Stimulated activated naive CD8-positive, alpha-beta T cell treated with anti-CD3 and anti-CD28 coated beads, Interleukin-15, Interleukin-2, amounts not matched to agents 100 ng/mL and 50 ng/mL, for 24 hours (primary cell): ENCODE data around the gene ARHGAP33.

ENCODE experiments used
- H3K27ac Mint-ChIP-seq: one replicate; pipeline ENCODE4 v1.8.0; 2021; ENCODE audit warnings: mild to moderate bottlenecking, mixed read lengths
- H3K27me3 Mint-ChIP-seq: one replicate; pipeline ENCODE4 v1.8.0; 2021; ENCODE audit warnings: mixed read lengths
- H3K36me3 Mint-ChIP-seq: one replicate; pipeline ENCODE4 v1.8.0; 2021; ENCODE audit warnings: low read depth, mixed read lengths
- H3K4me1 Mint-ChIP-seq: one replicate; pipeline ENCODE4 v1.8.0; 2021; ENCODE audit warnings: low read depth, mixed read lengths
- H3K4me3 Mint-ChIP-seq: one replicate; pipeline ENCODE4 v1.8.0; 2021; ENCODE audit warnings: mild to moderate bottlenecking, mixed read lengths
- H3K9me3 Mint-ChIP-seq: one replicate; pipeline ENCODE4 v1.8.0; 2021; ENCODE audit warnings: mixed read lengths

ARHGAP33 gene

GRCh38 chr19:35734889-35735288, 40.5 kb upstream of the ARHGAP33 start:
- Mint-ChIP-seq H3K4me3 (no peak overlapping the region), H3K4me1 (peaks cover 14% of the 10 kb centered on the region), H3K9me3 (no peaks in the 10 kb centered on the region), H3K27me3 (no peaks in the 10 kb centered on the region), H3K27ac (no peak overlapping the region), H3K36me3 (peaks cover 54% of the 10 kb centered on the region)

- Mint-ChIP-seq H3K27ac (no peak overlapping the region), H3K27me3 (no peaks in the 10 kb centered on the region), H3K36me3 (peaks cover 44% of the 10 kb centered on the region), H3K4me1 (peaks cover 18% of the 10 kb centered on the region), H3K9me3 (no peaks in the 10 kb centered on the region), H3K4me3 (no peak overlapping the region)
These were observed 38.2 kb upstream of the ARHGAP33 start for GRCh38 chr19:35736913-35737886.

DNA sequence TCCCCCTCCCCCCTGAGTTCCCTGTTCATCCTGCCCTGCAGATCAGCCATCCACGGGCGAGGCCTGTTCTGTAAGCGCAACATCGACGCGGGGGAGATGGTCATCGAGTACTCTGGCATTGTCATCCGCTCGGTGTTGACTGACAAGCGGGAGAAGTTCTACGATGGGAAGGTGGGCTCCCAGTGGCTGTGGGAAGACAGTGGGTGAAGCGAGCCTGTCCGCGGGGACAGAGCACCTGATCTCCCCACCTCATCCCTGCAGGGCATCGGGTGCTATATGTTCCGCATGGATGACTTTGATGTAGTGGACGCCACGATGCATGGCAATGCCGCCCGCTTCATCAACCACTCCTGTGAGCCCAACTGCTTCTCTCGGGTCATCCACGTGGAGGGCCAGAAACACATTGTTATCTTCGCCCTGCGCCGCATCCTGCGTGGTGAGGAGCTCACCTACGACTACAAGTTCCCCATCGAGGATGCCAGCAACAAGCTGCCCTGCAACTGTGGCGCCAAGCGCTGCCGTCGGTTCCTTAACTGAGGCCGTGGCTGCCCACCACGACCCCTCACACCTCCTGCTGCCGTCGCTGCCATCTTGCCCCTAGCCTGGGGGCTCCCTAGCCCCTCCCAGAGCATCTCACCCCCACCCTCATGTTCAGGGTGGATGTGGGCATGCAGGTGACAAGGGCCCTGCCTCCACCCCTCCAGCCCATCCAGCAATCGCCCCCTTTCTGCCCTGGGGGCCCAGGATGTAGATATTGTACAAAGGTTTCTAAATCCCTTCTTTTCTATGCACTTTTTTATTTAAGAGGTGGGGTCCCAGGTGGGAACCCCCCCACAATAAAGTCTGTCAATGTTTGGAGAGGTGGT, 37.1 kb upstream of the ARHGAP33 start:
- H3K27me3 Mint-ChIP-seq = no peaks in the 10 kb centered on the region
- no peak overlapping the region for H3K4me3 Mint-ChIP-seq
- peaks cover 27% of the 10 kb centered on the region for H3K4me1 Mint-ChIP-seq
- H3K9me3 Mint-ChIP-seq = no peaks in the 10 kb centered on the region
- H3K27ac Mint-ChIP-seq = no peak overlapping the region
- H3K36me3 Mint-ChIP-seq = peaks cover 51% of the 10 kb centered on the region

GRCh38 chr19:35738887-35739229, 36.5 kb upstream of the ARHGAP33 start:
- Mint-ChIP-seq H3K4me3 (no peak overlapping the region), H3K27me3 (no peaks in the 10 kb centered on the region), H3K9me3 (no peaks in the 10 kb centered on the region), H3K27ac (no peak overlapping the region), H3K4me1 (peaks cover 33% of the 10 kb centered on the region), H3K36me3 (peaks cover 49% of the 10 kb centered on the region)

- Mint-ChIP-seq H3K4me1 (peaks cover 39% of the 10 kb centered on the region), H3K9me3 (no peaks in the 10 kb centered on the region), H3K4me3 (peak overlapping the region; percentile 95), H3K36me3 (peaks cover 43% of the 10 kb centered on the region), H3K27ac (no peak overlapping the region), H3K27me3 (no peaks in the 10 kb centered on the region)
These were observed 35.9 kb upstream of the ARHGAP33 start for GRCh38 chr19:35739275-35740107.

GRCh38 chr19:35740108-35740422, 35.3 kb upstream of the ARHGAP33 start:
- peaks cover 37% of the 10 kb centered on the region for H3K36me3 Mint-ChIP-seq
- peak overlapping the region; percentile 95 for H3K4me3 Mint-ChIP-seq
- H3K9me3 Mint-ChIP-seq = no peaks in the 10 kb centered on the region
- H3K27me3 Mint-ChIP-seq = no peaks in the 10 kb centered on the region
- H3K27ac Mint-ChIP-seq = peak overlapping the region; percentile 91
- H3K4me1 Mint-ChIP-seq = peaks cover 41% of the 10 kb centered on the region

DNA sequence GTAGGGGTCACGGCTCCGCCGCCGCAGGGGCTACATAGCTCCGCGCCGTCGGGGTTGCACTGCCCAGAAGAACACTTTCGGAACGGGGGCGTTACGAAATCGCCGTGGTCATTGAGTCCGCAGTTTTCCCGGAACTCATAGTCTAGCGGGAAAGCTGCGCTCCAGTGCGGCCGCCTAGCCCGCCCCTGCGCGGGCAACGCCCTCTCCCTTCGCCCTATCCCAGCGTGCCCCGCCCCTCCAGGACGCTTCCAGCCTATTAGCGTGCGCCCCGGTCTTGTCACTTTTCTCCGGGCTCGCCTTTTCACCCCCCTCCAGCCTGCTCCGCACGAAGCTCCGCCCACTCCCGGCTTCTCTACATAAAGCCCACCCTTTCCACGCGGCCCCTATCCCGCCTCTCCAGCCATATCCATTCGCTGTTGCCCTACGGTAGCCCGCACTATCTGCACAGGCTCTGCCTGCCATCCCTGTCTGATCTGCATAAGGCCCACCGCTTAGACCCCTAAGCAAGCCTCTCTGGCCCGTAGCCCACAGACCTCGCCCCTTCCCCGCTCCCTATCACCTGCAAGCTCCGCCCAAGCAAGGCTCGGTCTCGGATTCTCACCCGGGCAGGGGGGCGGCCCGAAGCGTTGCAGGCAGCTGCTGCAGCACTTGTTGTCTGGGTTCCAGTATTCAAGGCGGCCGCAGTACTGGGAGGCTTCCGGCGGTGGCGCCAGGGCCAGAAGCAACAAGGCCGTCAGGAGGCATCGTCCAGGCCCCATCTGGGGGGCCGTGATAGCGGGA, 34.8 kb upstream of the ARHGAP33 start:
- H3K36me3 Mint-ChIP-seq = peaks cover 33% of the 10 kb centered on the region
- H3K4me1 Mint-ChIP-seq = peaks cover 43% of the 10 kb centered on the region
- H3K27ac Mint-ChIP-seq = peak overlapping the region; percentile 91
- H3K27me3 Mint-ChIP-seq = no peaks in the 10 kb centered on the region
- H3K9me3 Mint-ChIP-seq = no peaks in the 10 kb centered on the region
- peak overlapping the region; percentile 95 for H3K4me3 Mint-ChIP-seq

- H3K4me1 Mint-ChIP-seq = peaks cover 47% of the 10 kb centered on the region
- no peaks in the 10 kb centered on the region for H3K9me3 Mint-ChIP-seq
These were observed 34.2 kb upstream of the ARHGAP33 start for GRCh38 chr19:35741203-35741515.

GRCh38 chr19:35742121-35742724, 33.1 kb upstream of the ARHGAP33 start, which contains the start of gene IGFLR1:
TSS of gene IGFLR1 (minus strand) at chr19:35742452. CDS start at chr19:35741180, 1,272 bp downstream.
- Mint-ChIP-seq H3K27ac (peak within 1 kb of the TSS; percentile 97), H3K4me1 (peaks cover 52% of the 10 kb centered on the region), H3K36me3 (peaks cover 24% of the 10 kb centered on the region), H3K9me3 (no peaks in the 10 kb centered on the region), H3K4me3 (peak within 1 kb of the TSS; percentile 95), H3K27me3 (no peaks in the 10 kb centered on the region)

More at GRCh38 chr19:35741203-35741515, 34.2 kb upstream of the ARHGAP33 start:
- Mint-ChIP-seq H3K4me3 (peak overlapping the region; percentile 95), H3K27me3 (no peaks in the 10 kb centered on the region), H3K27ac (peak overlapping the region; percentile 91), H3K36me3 (peaks cover 30% of the 10 kb centered on the region)

GRCh38 chr19:35743640-35744429, 31.5 kb upstream of the ARHGAP33 start:
- peaks cover 59% of the 10 kb centered on the region for H3K4me1 Mint-ChIP-seq
- no peaks in the 10 kb centered on the region for H3K27me3 Mint-ChIP-seq
- no peaks in the 10 kb centered on the region for H3K9me3 Mint-ChIP-seq
- peak overlapping the region; percentile 95 for H3K4me3 Mint-ChIP-seq
- H3K36me3 Mint-ChIP-seq = peaks cover 17% of the 10 kb centered on the region
- H3K27ac Mint-ChIP-seq = peak overlapping the region; percentile 100

GRCh38 chr19:35744430-35745327, 30.7 kb upstream of the ARHGAP33 start:
- Mint-ChIP-seq H3K9me3 (no peaks in the 10 kb centered on the region), H3K4me1 (peaks cover 66% of the 10 kb centered on the region), H3K4me3 (peak overlapping the region; percentile 95), H3K36me3 (peaks cover 15% of the 10 kb centered on the region), H3K27ac (peak overlapping the region; percentile 100), H3K27me3 (no peaks in the 10 kb centered on the region)

- Mint-ChIP-seq H3K4me3 (peak within 1 kb of the TSS; percentile 95), H3K4me1 (peaks cover 72% of the 10 kb centered on the region)
These were observed 29.9 kb upstream of the ARHGAP33 start, which contains the start of the genes PSENEN and U2AF1L4 for GRCh38 chr19:35745328-35746086. TSS of gene PSENEN (plus strand) at chr19:35745651. CDS start at chr19:35745931, 280 bp downstream. TSS of gene U2AF1L4 (minus strand) at chr19:35745418. CDS start at chr19:35745391, 27 bp downstream.

More at GRCh38 chr19:35745328-35746086, 29.9 kb upstream of the ARHGAP33 start, which contains the start of the genes PSENEN and U2AF1L4:
- no peaks in the 10 kb centered on the region for H3K27me3 Mint-ChIP-seq
- peaks cover 15% of the 10 kb centered on the region for H3K36me3 Mint-ChIP-seq
- H3K27ac Mint-ChIP-seq = peak within 1 kb of the TSS; percentile 100
- no peaks in the 10 kb centered on the region for H3K9me3 Mint-ChIP-seq
